Activated T-helper 1 cell treated with Interleukin-2 at 50 U/mL for 16 hours (primary cell): ENCODE data around the gene LRRC56.

Experiments
- DNase-seq: peaks from one replicate; pipeline ENCODE4 v3.0.0-alpha.2; 2020; ENCODE audit warnings: low read depth

The LRRC56 gene

GRCh38 chr11:601573-602245 is 64.4 kb downstream of the LRRC56 start:
- DNase-seq: no peak

GRCh38 chr11:603154-603553 is 65.8 kb downstream of the LRRC56 start:
- DNase-seq: no peak
